Activated CD4-positive, CD25-positive, alpha-beta regulatory T cell treated with anti-CD3 and anti-CD28 coated beads, Interleukin-2, amount 50 U/mL, for 24 hours (primary cell): Measurements from ENCODE around the gene PITPNB.

Experiments used
- ATAC-seq, 2 donors: fragments of 150-1000 bp; cut with Tn5 transposase; one replicate each; pipeline ENCODE4 v1.10.0; 2021; ENCODE audit warnings: mild to moderate bottlenecking in 1 of 2, moderate library complexity in 1 of 2

The PITPNB gene

DNA sequence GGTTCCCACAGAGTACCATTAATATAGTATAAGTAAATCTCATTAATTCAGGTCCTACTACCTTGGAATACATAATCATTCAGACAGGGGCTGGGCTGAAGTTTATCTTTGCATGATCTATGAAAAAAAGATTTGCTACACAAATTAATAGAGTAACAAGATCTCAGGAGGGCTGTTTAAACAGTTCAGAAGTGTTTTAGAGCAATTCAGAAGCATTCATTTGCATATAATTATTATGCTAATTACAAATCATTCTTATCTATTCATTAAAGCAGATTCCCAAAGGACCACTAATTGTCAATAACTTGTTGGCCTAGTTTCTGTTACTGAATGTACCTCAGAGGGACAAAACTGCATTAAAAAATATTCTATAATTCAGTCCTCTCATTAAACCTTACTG lies 40.5 kb downstream of the PITPNB start:
- no peak for ATAC-seq

DNA sequence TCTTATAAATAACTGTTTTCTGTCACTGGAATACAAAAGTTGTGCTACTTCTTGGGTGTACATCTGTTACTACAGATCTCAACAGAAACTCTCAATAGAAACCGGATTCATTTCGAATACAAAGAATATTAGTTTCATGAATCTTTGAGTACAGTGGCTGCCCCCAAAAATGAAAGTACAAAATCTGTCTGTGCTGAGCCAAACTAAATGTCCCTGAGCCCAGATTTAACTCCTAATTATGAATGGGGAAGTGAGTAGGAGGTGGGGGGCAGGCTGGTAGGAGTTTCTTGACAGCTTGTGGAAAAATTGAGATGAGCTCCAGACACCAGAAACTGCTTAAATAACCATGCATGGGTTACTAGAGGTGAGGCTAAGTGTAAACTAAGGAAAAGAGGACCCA lies 41.6 kb downstream of the PITPNB start:
- no peak for ATAC-seq

DNA sequence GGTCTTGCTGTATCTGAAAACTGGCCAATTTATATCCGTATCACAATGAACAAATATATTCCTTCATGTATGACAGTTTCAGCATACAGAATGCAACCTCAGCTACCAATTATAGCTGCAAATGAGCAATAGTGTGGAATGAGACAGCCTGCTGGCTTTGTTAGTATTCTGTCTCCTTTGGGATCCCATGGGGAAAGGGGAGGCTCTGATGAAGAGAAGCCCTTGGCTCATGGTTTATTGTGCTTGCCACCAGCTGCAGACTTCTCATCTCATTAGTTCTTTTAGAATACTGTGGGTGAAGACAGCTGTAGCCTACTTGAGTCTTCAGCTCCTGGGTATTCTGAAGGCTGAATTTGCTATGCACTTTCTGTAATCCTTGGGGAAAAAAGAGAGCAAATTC lies 42.4 kb downstream of the PITPNB start:
- no peak for ATAC-seq

DNA sequence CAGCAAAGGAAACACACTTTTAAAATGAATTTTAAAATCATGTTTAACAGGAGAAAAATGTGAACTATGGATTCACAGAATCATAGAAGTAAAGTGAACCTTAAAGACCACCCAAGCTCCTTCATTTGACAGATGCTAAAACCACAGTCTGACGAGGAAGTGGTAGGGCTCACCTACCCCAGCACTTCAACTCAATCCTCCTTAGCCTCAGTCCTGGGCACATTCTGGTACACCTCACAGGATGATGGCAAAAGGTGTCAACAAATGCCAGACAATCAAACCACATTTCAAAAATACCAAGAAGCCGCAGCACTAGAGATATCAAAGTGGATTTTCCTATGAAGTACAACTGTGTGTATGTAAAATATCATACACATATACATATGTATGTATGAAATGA lies 43.1 kb downstream of the PITPNB start:
- ATAC-seq: no peak

GRCh38 chr22:27874764-27875163 lies 44.3 kb downstream of the PITPNB start:
- peak in 1 of 2 donors; percentile 49 for ATAC-seq

DNA sequence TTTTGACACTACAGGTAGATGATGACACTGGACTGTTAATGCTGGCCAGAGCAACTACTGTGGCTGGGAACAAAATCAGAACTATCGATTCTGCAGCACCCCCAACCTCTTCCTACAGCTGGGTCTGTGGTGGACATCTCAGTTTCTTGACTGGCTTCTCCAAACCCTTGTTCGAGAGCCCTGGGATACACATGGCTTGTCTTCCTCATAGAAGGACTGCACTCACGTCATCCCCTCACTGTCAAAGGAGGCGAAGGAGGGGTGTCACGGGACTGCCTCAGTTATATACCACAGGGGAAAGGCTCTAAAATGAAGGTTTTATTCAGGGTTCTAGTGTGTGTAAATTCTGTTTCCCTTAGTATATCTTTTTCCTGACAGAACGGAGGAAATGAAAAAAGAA lies 44.9 kb downstream of the PITPNB start:
- ATAC-seq: no peak

DNA sequence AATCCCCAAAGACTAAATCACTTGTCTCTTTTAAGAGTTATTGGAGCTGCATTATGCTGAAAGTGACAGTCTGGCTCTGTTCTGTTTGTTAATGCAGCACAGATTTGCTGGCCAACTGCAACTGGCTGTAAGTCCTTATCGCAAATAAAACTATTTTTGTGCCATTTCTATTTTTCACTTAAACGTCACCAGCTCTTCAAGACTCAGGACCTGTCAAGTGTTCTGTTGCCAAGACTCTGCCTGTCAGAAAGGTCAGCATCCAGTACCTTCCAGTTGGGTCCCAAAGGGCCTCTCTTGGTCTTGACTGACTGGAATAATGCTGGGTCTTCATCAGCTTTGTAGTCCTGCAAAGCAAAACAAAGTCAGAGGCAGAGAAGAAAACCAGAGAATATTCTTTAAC lies 45.6 kb downstream of the PITPNB start:
- ATAC-seq: no peak

DNA sequence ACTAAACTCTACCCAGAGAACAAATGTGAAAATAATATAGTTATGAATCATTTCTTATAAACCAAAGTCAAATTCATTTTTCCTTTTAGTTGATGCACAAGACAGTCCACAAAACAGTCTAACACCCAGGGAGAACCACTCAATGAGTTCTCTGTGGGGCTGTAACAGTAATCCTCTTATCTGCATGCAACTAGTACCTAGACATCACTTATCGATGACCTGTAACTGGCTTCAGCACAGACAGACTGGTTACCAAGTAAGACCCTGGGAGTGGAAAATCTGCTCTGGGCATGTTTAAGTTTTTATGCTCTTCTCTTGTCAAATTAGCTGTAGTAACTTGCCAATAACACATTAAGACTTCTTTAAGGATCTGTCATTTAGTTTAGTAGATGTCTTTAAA lies 46.6 kb downstream of the PITPNB start:
- ATAC-seq: no peak

DNA sequence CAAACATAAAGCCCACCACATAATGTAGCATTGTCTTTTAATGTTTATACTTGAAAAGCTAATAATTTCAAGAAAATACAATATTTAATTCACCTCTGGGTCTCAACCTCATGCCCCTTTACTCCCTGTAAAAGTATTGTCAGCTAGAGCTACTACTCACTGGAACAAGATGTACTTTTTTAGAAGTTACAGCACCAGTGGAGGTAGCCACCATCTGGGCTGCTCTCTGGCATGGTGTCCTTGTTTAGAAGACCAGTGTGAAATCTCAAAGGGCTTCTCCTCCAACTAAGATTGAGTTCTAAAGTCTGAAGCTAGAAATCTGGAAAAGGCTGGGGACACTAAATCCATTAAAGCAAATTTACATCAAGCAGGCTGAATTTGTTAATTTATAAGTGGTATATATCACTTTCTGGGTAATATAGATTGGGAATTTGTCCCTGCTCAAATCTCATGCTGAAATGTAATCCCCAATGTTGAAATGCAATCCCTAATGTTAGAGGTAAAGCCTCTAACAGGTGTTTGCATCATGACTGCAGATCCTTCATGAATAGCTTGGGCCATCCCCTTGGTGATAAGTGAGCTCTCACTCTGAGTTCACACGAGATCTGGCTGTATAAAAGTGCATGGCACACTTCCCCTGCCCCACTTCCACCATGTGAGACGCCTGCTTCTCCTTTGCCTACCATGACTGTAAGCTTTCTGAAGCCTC lies 47.6 kb downstream of the PITPNB start:
- ATAC-seq: no peak

GRCh38 chr22:27870234-27871191 lies 48.5 kb downstream of the PITPNB start:
- ATAC-seq: no peak

DNA sequence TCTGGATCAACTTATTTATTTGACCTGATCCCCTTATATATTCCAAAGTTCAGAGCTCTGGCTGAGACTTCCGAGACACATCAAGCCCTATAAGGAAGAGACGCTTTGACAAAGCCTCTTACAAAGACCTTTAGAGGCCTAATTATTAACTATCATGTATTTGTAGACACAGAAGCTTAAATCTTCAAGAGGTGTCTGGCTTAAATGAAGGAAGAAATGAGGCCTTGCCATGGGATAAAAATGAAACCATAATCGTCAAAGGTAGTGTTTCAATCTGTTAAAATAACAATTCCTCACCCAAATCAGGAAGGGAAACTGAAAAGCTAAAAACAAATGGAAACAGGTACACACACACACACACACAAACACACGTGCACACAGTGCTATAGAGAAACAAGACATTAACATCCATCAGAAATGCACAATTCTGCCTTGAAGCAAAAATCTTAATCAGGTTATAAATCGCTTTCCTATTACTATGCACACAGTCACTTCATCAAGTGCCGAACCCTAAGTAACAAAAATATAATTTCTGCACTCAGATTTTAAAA lies 50.2 kb downstream of the PITPNB start:
- no peak for ATAC-seq

- ATAC-seq: peak in 1 of 2 donors; percentile 69
These were observed 50.9 kb downstream of the PITPNB start for GRCh38 chr22:27867953-27868731.

DNA sequence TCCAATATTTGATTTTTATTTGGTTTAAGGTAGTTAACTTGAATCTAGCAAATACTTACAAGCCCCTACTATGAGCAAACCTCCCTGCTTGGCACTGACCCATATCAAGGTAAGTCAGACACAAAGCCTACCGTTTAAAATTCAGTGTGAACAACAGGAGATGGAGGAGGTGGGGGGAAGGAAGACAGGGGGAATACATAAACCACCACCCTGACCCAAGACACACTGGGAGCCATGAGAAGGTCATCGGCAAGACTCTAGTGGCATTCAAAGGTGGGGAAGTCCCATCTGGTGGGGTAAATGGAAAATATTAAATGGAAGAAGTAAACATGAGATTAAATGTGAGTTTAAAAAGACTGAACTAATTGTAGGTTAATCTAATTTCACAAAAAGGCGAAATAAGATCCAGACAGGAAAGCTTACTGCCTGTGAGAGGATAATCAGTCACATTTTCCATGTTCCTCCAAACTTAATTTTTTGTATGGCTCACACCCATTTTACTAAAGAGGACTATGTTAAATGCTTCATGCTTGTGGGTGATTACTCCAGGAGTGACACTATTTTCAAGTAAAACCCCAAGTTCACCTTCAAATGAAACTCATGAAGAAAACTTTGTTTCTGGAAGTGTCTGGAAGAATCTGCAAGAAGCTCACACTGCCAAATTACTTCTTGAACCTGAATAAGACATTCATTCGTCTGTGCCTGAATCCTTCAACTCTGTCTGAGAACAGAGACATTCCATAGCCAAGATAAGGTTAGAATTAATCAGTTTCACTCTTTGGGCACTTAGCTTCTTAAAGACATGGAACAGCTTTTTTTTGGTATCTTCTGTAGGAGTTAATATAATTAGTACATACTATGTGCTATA lies 51.7 kb downstream of the PITPNB start:
- peak; percentile 58 to 67 for ATAC-seq

DNA sequence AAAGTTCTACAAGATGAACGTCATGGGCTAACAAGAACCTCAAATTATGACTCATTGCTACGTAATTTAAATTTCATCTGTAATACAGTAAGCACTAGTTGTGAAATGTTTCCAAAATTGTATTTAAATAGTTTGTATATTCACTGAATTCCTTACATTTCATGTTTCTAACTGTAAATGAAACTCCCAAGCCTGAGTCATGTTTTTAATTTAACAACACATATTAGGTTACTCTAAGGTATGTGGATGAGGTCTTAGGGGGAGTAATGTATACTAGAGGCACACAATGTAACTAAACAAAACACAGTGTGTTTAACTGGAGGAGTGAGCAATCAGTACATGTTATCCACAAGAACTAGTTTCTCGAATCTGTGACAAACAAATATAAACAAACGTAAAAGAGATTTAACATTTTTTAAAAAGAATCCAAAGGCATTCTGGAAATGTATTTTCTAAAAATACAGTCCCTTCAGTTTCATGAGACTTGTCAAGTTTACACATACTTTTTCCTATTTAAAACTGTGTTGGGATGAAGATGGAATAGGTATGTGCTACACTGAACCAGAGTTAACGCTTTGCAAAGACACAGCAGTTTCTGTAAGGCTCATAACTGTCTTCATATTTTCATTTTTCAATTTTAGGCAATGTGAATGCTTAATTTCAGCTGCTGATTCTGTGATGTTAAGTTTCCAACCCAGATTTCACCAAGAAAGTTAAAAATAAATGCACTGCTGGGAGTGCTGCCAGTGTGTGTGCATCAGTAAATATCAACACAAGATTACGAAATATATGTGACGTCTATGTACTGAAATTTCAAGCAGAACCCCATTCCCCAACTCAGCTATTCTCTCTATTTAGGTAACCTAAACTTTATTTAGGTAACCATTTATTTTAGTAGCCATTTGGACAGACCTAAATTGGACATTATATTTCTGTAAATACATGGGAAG lies 52.6 kb downstream of the PITPNB start:
- ATAC-seq: peak in 1 of 2 donors; percentile 46

DNA sequence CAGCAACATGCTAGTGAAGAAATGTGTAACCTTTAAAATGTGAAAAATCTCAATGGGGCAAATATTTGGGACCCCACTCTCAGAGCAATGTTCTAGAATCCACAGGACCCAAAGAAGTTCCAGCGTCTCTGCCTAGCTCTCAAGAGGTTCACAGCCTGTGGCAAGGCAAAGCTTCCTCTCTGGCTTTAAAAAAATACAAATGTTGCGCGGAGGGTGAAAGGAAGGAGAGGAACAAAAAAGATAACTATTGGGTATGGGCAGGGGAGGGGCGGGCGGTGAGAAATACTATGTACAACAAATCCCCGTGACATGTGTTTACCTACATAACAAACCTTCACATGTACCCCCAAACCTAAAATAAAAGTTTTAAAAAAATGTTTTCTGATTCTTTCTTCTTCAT lies 53.6 kb downstream of the PITPNB start:
- no peak for ATAC-seq

DNA sequence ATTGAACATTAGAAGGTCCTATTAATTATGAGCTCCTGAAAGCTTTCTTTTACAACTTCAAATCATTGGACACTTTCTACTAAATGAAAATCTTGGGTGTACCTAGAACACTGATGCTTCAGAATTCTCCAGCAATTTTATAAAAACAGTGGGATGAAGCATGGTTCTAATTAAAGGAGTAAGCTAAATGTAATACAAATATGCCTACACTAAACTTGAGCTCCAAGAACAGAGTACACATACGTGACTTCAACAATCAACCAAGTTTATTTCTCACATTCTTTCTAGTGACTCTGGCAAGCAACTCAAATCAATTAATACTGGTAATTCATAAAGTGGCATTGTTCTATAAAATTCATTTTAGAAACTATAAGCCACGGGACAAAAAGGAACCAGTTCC lies 55.5 kb downstream of the PITPNB start:
- no peak for ATAC-seq

DNA sequence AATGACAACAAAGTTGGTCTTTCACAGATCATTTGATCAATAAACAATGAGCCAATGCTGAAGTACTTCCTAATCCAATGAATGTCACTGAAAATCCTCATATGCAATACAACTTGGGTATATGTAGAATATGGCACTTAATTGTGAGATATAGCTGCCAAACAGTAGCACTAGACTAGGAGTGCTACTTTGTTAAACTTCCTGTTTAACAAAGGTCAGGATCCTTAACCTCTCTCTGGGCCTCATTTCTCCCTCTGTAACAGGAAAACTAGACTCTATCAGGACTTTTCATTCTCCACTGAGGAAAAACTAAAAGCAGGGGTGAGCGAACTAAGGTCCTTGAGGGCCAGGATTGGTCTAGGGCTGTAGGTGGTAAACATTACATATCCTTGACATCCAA lies 56.1 kb downstream of the PITPNB start:
- no peak for ATAC-seq

DNA sequence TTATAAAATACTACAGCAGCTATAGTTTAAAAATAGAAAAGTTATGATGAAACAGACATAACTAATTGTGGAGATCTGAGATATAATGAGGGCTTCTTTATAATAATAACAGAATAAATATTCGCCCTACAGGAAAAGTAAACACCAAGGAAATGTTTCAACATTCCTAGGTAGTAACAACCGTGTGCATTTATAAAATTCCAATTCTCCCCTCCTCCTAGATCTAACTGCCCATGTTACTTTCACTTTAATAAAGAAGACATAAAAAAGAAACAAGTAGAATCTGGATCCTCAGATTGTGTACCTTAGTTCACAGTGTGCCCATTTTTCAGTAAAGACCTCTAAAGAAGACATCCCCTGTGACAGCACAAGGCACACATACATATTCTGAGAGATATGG lies 59.7 kb downstream of the PITPNB start:
- ATAC-seq: no peak

- no peak for ATAC-seq
These were observed 60.4 kb downstream of the PITPNB start for GRCh38 chr22:27858626-27859025.

DNA sequence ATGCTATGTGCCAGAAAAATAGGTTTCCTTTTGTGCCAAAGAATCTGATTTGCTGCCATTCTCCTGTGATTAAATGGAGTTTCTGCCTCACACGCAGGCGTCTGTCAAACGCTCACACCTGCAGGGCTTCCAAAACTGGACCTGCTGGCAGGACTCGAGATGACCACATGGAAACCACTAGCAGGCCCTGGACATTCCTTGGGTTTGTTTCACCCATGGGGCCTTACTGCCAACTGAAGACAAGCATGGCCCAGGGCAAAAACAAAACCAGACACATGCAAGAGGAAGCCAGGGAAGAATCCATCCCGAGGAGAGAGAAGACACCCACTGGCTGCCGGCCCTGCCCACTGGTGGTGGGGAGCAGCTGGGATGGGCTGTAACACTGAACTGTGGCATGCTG lies 61.6 kb downstream of the PITPNB start:
- ATAC-seq: no peak

DNA sequence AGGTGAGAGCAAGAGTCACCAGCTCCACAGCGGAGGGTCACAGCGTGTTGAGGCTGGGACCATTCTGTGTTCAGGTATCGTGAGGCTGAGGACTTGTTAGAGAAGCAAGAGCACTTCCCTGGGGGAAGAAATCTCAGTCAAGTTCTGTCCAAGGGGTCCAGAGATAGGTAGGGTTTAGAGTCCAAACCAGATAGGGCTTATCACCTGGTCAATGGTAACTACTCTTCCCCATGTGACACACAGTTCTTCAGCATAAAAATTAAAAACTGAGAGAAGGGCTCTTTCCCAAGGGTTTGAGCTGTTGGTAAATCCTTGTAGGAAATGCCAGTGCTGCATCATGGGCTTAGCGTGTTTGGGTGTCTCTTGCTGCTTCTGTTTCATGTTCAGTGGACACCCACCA lies 62.7 kb downstream of the PITPNB start:
- no peak for ATAC-seq
